ENCODE data around the gene ETDC.

GRCh38 chrX:135295944-135296305 is 13.4 kb upstream of the ETDC start:
- TF ChIP-seq CTCF (IDR thresholded peaks at IDR 0.05), result no peak
- TF ChIP-seq POLR2AphosphoS5 (IDR thresholded peaks at IDR 0.05), result no peak
- TF ChIP-seq POLR2A (IDR thresholded peaks at IDR 0.05), result no peak

Data from prostate gland (tissue), 2 donors.